HG03571 (cell line): ENCODE data around the gene HOXC6.

Source experiments
- ATAC-seq: cut with Tn5 transposase; IDR thresholded peaks from one replicate; pipeline ENCODE4 v1.9.1; 2021; ENCODE audit not compliant: unreplicated experiment

HOXC6 gene

GRCh38 chr12:54028314-54029201 lies at the start of gene HOXC6:
Gene HOXC6, plus strand, starts transcription at chr12:54028440. Its CDS starts 82 bp downstream, at chr12:54028522.
- ATAC-seq = no peak

- ATAC-seq = no peak
Observed at GRCh38 chr12:53978477-53979356, 49.5 kb upstream of the HOXC6 start.

- ATAC-seq = no peak
Observed at GRCh38 chr12:53980104-53980801, 48.0 kb upstream of the HOXC6 start.

GRCh38 chr12:53980802-53981496 lies 47.3 kb upstream of the HOXC6 start:
- no peak for ATAC-seq

- no peak for ATAC-seq
Observed at GRCh38 chr12:53981634-53982565, 46.3 kb upstream of the HOXC6 start.

- no peak for ATAC-seq
Observed at GRCh38 chr12:53982648-53983567, 45.3 kb upstream of the HOXC6 start.

- no peak for ATAC-seq
Observed at GRCh38 chr12:53983568-53983949, 44.7 kb upstream of the HOXC6 start.

- ATAC-seq = no peak
Observed at GRCh38 chr12:53983950-53984572, 44.2 kb upstream of the HOXC6 start.

- no peak for ATAC-seq
Observed at GRCh38 chr12:53984901-53985691, 43.1 kb upstream of the HOXC6 start, which contains the start of gene HOXC10. Gene HOXC10, plus strand, starts transcription at chr12:53985146. Its CDS starts 114 bp downstream, at chr12:53985260.

GRCh38 chr12:53985692-53985993 lies 42.6 kb upstream of the HOXC6 start:
- no peak for ATAC-seq

GRCh38 chr12:53985994-53986685 lies 42.1 kb upstream of the HOXC6 start:
- ATAC-seq = no peak

- ATAC-seq = no peak
Observed at GRCh38 chr12:53986686-53987483, 41.4 kb upstream of the HOXC6 start.

- no peak for ATAC-seq
Observed at GRCh38 chr12:53987787-53988230, 40.4 kb upstream of the HOXC6 start.

- ATAC-seq = no peak
Observed at GRCh38 chr12:53988541-53989226, 39.6 kb upstream of the HOXC6 start.
